Heart right ventricle (tissue), 16 donors: ENCODE results near the gene ZNF691. TPM values are rescaled to one million over a fixed set of nuclear protein-coding genes. Genes with fewer than 3 reads are reported as not detected.

Source experiments
- ATAC-seq, 8 donors: fragments of 200-7000 bp; cut with Tn5 transposase; one replicate each; pipeline ENCODE4 v1.9.1; 2020; ENCODE audit warnings: mild to moderate bottlenecking in 8 of 8, moderate library complexity in 8 of 8, moderate number of reproducible peaks in 1 of 8
- DNase-seq, 2 donors: peaks; one replicate each; pipeline ENCODE4 v3.0.0-alpha.2; 2020
- H3K27ac ChIP-seq, 10 donors: fragments of 200-600 bp; sonication (generic) in 2 of 10; one replicate each; pipeline versions ENCODE4 v1.5.0 to v1.8.0; 2020 to 2022; ENCODE audit warnings: mild to moderate bottlenecking in 3 of 10
- H3K27me3 ChIP-seq, 7 donors: fragments of 200-600 bp; one replicate each; pipeline ENCODE4 v1.8.0; 2021 to 2022; ENCODE audit warnings: mild to moderate bottlenecking in 2 of 7
- H3K36me3 ChIP-seq, 9 donors: fragments of 200-600 bp; sonication (generic) in 1 of 9; one replicate each; pipeline versions ENCODE4 v1.5.0 to v1.8.0; 2020 to 2022; ENCODE audit warnings: mild to moderate bottlenecking in 2 of 9
- H3K4me1 ChIP-seq, 9 donors: fragments of 200-600 bp; sonication (generic) in 1 of 9; one replicate each; pipeline versions ENCODE4 v1.5.0 to v1.8.0; 2020 to 2022; ENCODE audit warnings: mild to moderate bottlenecking in 4 of 9
- H3K4me3 ChIP-seq, 10 donors: fragments of 200-600 bp; sonication (generic) in 2 of 10; one replicate each; pipeline versions ENCODE4 v1.5.0 to v1.8.0; 2020 to 2022; ENCODE audit warnings: mild to moderate bottlenecking in 7 of 10, moderate library complexity in 2 of 10
- H3K9me3 ChIP-seq, 11 donors: fragments of 200-600 bp in 10 of 11; sonication (generic) in 2 of 11; one replicate each; pipeline versions ENCODE4 v1.5.0 to v1.8.0; 2013 to 2022; ENCODE audit warnings: mild to moderate bottlenecking in 2 of 11, control low read depth in 1 of 11, moderate library complexity in 1 of 11
- CTCF ChIP-seq, 9 donors: fragments of 200-600 bp; sonication (generic) in 2 of 9; IDR thresholded peaks; one replicate each; pipeline versions ENCODE4 v1.5.0 to v1.8.0; 2021 to 2022; ENCODE audit warnings: antibody characterized with exemption in 9 of 9, mild to moderate bottlenecking in 5 of 9, moderate library complexity in 1 of 9
- WGBS, 2 donors: extraction: QIAGEN DNeasy Blood & Tissue Kit; methylation state at CpG; one replicate each; pipeline ENCODE4 v1.1.7; 2013; ENCODE audit warnings: inconsistent platforms in 1 of 2; 5-methylcytosine and 5-hydroxymethylcytosine counted together
- intact Hi-C, 10 donors: fragments of 100-400 bp; cut with DNase I; formaldehyde crosslinking; loops; one replicate each; pipeline versions ENCODE4 v1.11.1 to v1.14.2; 2022
- polyA plus RNA-seq, 2 donors: library from polyadenylated mRNA; stranded (reverse); fragments of 200-250 nt; gene quantifications; one replicate each; pipeline ENCODE4 v1.2.3, GENCODE V29; 2013
- total RNA-seq, 10 donors: library from RNA; stranded (reverse); fragmentation: NEBNext Ultra II Directional in 3 of 10; extraction: Animal tissue kit (Norgen Biotek cat#: 25700) in 3 of 10; gene quantifications; one replicate each; pipeline versions ENCODE4 v1.2.1 to v1.2.4, GENCODE V29; 2021 to 2023
- donor health status: Arrhythmogenic right ventricular cardiomyopathy.
- donor health status: ischemic (EF 13 %, LVEDD 7.1; RV severe dilation, severe dysfunction).
- donor health status: healthy with polysubstance abuse.
- donor health status: DM: no; HTN: yes; CAD: no.
- donor health status: DM: no; HTN: no; CAD: no.
- donor health status: ischemic (EF 25% LVEDD 6.9; RV normal size, moderate dysfunction).
- donor health status: ischemic (EF 25% LVEDD 5.7; RV mildly dilated, moderate dysfunction).
- donor health status: healthy.
- donor health status: DM: yes; HTN: yes; CAD: no.
- donor health status: Ischemic cardiomyopathy.
- donor health status: ischemic (EF 35%, LVEDD 5.7; RV mildly dilated, moderate dysfunction).
- donor health status: nonischemic (EF 11% LVEDD 7.7; RV severe dilation, severe dysfunction).
- donor health status: DM: yes; HTN: yes; CAD: no.
- donor health status: PGD.
- donor health status: ischemic (EF 29% LVEDD 5.4; RV normal size, mild dysfunction).
- donor health status: nonischemic (EF 23%, LVEDD 6.1; RV moderate dilation, normal function).

Gene ZNF691
- total and polyA plus RNA-seq, 12 donors = 6.0 to 10.1 (median 7.9) TPM

- 61 to 78% methylated on average over 1 of the region's 1 CpG for WGBS, 2 donors
- H3K4me3 ChIP-seq = peak overlapping the region in 2 of 10 donors; percentile 88 to 96
- no peaks in the 10 kb centered on the region for H3K9me3 ChIP-seq
- no peaks in the 10 kb centered on the region for H3K27me3 ChIP-seq
- DNase-seq (no peak), ATAC-seq (no peak)
- no peak for TF ChIP-seq CTCF (IDR thresholded peaks at IDR 0.05)
- peaks cover 0 to 43% (median 5%) of the 10 kb centered on the region in 9 donors for H3K36me3 ChIP-seq
- H3K27ac ChIP-seq = no peak overlapping the region
- intact Hi-C loops = no loop called here
- peaks cover 5 to 29% (median 19%) of the 10 kb centered on the region in 9 donors for H3K4me1 ChIP-seq
Observed at GRCh38 chr1:42845193-42845592, 1.2 kb upstream of the ZNF691 start.

DNA sequence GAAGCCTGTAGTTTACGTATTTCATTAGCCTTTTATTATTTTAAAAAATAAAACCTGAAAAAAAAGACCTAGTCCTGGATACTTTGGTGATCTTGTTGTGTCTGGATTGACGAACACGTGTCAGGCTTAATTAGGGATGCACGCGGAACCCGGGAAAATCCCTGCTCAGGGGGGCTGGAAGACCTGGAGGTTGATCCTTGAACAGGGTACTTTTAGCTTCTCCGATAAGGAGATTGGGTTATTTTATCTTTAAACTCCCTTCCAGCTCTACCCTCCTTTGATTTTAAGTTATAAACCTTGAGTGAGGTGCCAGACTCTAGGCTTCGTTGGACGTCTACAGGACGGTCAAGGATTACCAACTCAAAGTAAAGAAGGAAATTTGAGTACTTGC lies 552 bp upstream of the ZNF691 start:
- peaks cover 0 to 50% (median 9%) of the 10 kb centered on the region in 9 donors for H3K36me3 ChIP-seq
- no peak for TF ChIP-seq CTCF (IDR thresholded peaks at IDR 0.05)
- peak overlapping the region; percentile 65 to 97 (median 87) for H3K4me3 ChIP-seq
- peaks cover 0 to under 1% (median 0%) of the 10 kb centered on the region in 11 donors for H3K9me3 ChIP-seq
- ATAC-seq (peak in 7 of 8 donors; percentile 3 to 19 (median 9)), DNase-seq (no peak)
- peaks cover 5 to 29% (median 19%) of the 10 kb centered on the region in 9 donors for H3K4me1 ChIP-seq
- intact Hi-C loops = loop anchor here in 2 of 10 donors (1.0 to 2.0 kb wide), 3 partner anchors 29 to 79 kb away; partner anchors contain the start of genes C1orf50 (in 2 of the 2), P3H1 (in 2 of the 2), ERMAP (in 1 of the 2) and SVBP (in 1 of the 2)
- WGBS, 2 donors = 5 to 6% methylated on average over 10 of the region's 10 CpGs
- H3K27ac ChIP-seq = peak overlapping the region in 7 of 10 donors; percentile 34 to 97 (median 94)
- no peaks in the 10 kb centered on the region for H3K27me3 ChIP-seq

DNA sequence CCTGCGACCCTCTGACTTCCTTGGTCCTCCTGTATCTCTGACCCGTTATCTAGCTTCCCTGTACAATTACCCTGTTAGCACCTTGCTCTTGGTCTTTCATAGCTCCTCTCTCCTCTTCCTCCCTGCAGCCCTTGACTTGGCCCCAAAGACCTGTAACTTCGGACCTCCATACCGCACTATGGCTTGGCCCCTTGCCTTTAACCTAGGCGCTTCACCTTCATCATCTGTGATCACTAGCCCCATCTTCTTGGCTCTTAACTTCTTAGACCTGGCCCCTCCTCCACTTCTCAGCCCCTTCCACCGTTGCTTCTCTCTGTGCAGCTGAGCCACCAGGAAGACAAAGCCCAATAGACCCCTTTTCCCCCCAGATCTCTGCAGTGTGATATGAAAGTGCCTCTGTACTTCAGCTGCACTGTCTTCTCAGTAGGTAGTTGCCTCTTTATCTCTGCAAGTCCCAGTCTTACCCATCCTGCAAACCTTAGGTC lies 740 bp downstream of the ZNF691 start:
- peaks cover 5 to 29% (median 19%) of the 10 kb centered on the region in 9 donors for H3K4me1 ChIP-seq
- DNase-seq = no peak
- peak in 2 of 8 donors; percentile 4 to 23 for ATAC-seq
- intact Hi-C loops = loop anchor here in 2 of 10 donors (2.0 kb wide), 2 partner anchors 30 to 80 kb away; partner anchors contain the start of genes C1orf50 (in 1 of the 2), ERMAP (in 1 of the 2), P3H1 (in 1 of the 2) and SVBP (in 1 of the 2)
- peak overlapping the region in 9 of 10 donors; percentile 87 to 97 (median 92) for H3K27ac ChIP-seq
- H3K36me3 ChIP-seq = peaks cover 0 to 51% (median 20%) of the 10 kb centered on the region in 9 donors
- H3K9me3 ChIP-seq = peaks cover 0 to 12% (median 0%) of the 10 kb centered on the region in 11 donors
- 7 to 12% methylated on average over 6 of the region's 6 CpGs for WGBS, 2 donors
- H3K4me3 ChIP-seq = peak overlapping the region; percentile 65 to 97 (median 87)
- no peaks in the 10 kb centered on the region for H3K27me3 ChIP-seq
- TF ChIP-seq CTCF (IDR thresholded peaks at IDR 0.05) = no peak

DNA sequence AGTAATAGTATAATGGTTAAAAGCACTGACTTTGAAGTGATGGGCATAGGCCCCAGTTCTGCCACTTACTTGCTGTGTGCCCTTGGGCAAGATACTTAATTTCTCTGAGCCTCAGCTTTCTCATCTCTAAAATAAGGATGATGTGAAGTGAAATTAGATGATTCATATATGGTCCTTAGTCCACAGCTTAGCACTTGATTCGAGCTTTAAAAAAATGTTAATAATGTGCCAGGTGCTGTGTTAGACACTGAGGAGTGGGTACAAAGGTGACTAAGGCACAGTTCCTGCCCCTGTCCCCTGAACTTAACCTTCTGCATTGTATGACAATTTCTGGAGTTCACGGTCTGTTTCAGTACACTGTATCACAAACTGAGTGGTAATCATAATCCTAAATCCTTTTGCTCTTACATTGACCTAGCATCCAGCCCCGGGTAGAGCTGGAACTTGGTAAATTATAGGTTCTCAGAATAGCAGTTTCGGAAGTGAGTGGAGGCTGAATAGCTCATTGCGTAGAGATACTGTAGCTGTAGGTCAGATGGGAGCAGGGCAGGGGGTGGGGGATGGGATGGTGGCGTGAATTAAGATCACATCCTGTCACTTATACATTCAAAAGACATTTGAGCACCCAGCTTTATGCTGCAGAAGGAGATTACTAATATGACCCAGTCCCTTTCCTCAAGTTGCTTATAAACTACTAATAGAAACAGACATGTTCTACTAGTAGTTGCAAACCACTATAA lies 1.5 kb downstream of the ZNF691 start:
- ATAC-seq (no peak), DNase-seq (no peak)
- Histone ChIP-seq H3K27ac (peak overlapping the region in 1 of 10 donors; percentile 94), H3K9me3 (peaks cover 0 to 12% (median 0%) of the 10 kb centered on the region in 11 donors), H3K27me3 (no peaks in the 10 kb centered on the region), H3K4me3 (peak overlapping the region in 3 of 10 donors; percentile 70 to 96 (median 73)), H3K36me3 (peaks cover 0 to 45% (median 20%) of the 10 kb centered on the region in 9 donors), H3K4me1 (peaks cover 5 to 29% (median 19%) of the 10 kb centered on the region in 9 donors)
- no peak for TF ChIP-seq CTCF (IDR thresholded peaks at IDR 0.05)
- intact Hi-C loops = loop anchor here in 2 of 10 donors (2.0 kb wide), 2 partner anchors 31 to 81 kb away; partner anchors contain the start of genes C1orf50 (in 1 of the 2), ERMAP (in 1 of the 2), P3H1 (in 1 of the 2) and SVBP (in 1 of the 2)
- 74 to 83% methylated on average over 6 of the region's 6 CpGs for whole genome bisulfite sequencing, 2 donors
